HG02970 (cell line): ENCODE results near the gene SEMA3G.

ENCODE experiments used
- ATAC-seq: cut with Tn5 transposase; IDR thresholded peaks from one replicate; pipeline ENCODE4 v1.9.1; 2021; ENCODE audit warnings: mild to moderate bottlenecking, moderate library complexity, moderate number of reproducible peaks; ENCODE audit not compliant: unreplicated experiment, low FRiP score

SEMA3G gene

DNA sequence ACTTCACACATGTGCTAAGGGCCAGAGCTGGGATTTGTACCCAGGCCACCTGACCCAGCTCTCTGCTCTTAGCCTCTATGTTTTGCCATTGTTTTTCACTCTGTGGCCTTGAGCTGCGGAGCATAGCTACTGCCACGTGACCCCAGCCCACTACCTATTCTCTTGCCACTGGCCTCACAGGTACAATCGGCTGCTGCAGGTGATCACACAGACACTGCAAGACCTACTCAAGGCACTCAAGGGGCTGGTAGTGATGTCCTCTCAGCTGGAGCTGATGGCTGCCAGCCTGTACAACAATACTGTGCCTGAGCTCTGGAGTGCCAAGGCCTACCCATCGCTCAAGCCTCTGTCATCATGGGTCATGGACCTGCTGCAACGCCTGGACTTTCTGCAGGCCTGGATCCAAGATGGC, 46.2 kb downstream of the SEMA3G start:
- no peak for ATAC-seq

DNA sequence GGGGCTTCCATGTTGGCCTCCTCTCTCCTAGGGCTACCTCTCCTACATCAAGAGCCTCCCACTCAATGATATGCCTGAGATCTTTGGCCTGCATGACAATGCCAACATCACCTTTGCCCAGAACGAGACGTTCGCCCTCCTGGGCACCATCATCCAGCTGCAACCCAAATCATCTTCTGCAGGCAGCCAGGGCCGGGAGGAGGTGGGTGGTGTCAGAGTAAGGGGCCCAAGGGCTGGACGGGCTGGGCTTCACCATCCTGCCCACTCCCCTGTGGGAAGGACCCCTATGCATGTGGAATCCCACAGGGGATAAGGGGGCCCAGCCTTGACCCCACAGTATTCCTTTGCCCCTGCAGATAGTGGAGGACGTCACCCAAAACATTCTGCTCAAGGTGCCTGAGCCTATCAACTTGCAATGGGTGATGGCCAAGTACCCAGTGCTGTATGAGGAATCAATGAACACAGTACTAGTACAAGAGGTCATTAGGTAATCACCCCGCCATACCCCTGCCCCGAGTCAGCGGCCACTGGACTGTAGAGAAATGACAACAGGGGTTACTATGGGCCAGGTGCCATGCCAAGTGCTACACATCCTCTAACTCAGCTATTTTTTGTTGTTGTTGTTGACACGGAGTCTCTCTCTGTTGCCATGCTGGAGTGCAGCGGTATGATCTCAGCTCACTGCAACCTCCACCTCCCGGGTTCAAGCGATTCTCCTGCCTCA, 47.1 kb downstream of the SEMA3G start:
- ATAC-seq: no peak

DNA sequence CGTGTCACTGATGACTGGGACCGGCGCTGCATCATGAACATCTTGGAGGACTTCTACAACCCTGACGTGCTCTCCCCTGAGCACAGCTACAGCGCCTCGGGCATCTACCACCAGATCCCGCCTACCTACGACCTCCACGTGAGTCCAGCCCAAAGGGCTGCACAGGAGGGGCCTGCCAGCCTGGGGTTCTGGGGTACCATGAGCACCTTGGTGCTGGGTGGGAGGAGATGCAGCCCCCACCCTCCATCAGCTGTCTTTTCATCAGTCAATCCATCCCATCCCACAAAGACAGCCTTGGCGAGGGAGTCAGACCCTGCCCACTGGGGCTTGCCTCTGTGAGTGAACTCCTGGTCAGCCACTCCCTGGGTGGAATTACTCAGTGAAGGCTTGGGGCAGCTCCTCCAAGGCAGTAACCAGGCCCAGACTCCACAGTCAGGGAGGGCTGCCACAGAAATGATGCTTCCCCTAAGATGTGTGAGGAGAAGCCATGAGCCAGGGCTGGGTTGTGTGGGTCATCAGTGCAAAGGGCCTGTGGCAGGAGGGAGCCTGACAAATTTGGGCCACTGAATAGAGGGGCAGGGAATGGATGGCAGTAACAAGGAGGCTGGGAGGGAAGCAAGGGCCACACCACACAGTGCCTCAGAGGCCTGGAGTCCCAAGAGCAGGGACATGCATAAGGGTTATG, 47.9 kb downstream of the SEMA3G start:
- ATAC-seq: no peak

DNA sequence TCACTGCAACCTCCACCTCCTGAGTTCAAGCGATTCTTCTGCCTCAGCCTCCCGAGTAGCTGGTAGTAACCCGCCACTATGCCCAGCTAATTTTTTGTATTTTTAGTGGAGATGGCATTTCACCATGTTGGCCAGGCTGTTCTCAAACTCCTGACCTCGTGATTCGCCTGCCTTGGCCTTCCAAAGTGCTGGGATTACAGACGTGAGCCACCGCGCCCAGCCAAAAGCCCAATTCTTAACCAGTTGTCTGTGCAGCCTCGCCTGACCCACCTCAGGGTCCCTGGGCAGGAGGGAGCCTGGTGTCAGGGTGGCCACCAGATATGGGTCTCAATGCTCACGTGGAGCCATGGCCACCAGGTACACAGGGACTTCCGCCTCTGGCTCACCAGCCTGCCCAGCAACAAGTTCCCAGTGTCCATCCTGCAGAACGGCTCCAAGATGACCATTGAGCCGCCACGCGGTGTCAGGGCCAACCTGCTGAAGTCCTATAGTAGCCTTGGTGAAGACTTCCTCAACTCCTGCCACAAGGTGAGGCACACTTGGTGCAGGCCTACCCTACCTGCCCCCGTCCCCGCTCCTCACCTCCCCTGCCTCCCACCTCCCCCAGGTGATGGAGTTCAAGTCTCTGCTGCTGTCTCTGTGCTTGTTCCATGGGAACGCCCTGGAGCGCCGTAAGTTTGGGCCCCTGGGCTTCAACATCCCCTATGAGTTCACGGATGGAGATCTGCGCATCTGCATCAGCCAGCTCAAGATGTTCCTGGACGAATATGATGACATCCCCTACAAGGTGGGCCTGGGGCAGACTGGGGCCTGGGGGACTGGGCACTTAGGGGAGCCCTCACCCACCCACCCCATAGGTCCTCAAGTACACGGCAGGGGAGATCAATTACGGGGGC, 48.6 kb downstream of the SEMA3G start:
- ATAC-seq: no peak

DNA sequence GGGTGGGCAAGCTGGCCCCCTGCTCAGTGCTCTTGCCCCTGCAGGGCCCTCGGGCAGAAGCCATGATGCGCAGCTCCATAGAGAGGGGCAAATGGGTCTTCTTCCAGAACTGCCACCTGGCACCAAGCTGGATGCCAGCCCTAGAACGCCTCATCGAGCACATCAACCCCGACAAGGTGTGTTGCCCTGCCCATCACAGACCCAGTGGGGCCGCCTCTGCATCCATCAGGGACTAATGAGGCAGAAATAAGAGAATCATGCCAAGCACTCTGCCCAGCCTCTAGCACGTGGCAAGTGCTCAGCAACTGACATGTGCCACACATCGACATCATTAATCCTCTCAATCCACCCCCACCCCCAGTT, 49.4 kb downstream of the SEMA3G start:
- ATAC-seq: no peak

DNA sequence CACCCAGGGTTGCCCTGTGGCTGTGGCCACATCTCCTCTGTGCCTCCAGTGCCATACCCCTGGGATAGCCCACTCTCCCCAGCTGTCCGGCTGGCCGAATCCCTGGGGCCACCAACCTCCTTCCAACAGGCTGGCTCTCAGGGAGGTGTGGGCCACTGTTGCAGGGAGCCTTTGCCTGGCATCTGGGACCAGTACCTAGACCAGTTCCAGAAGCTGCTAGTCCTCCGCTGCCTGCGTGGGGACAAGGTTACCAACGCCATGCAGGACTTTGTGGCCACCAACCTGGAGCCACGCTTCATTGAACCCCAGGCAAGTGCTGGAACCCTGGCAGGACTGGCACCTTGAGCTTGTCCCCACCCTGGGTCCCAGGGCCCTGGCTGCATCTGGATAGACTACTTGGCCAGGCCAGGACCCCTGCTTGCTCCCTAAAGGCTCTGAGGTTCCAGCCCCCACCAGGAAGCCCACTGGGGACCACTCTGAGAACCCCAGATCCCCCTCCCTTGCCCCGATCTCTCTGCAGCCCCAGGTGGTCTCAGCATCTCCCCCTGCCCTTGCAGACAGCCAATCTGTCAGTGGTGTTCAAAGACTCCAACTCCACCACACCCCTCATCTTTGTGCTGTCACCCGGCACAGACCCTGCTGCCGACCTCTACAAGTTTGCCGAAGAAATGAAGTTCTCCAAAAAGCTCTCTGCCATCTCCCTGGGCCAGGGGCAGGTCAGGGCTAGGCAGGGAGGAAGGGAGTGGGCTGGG, 50.0 kb downstream of the SEMA3G start:
- no peak for ATAC-seq

DNA sequence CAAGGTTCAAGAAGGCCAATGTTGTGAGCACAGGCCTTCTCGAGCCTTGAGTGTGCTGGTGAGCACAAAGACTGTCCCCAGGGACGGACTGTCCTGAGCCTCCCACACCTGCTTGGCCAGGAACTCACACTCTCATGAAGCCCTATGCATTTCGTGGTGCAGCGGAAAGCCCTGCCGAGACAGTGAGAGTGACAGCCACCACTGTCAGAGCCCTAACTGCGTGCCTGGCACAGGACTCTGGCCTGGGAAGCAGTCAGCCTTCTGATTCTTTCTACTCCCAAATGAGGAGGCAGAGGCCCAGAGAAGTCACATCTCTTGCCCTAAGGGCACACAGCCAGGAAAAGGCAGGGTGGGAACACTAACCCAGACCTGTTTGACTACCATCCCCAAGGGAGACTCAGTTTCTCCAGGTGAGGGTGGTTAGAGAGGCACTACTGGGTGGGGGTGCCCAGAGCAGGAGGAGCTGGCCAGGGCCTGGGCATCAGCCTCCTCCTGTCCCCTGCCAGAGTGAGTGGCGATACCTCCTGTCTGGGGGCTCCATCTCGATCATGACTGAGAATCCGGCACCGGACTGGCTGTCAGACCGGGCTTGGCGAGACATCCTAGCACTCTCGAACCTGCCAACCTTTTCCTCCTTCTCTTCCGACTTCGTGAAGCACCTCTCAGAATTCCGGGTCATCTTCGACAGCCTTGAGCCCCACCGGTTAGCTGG, 50.8 kb downstream of the SEMA3G start:
- ATAC-seq: no peak

DNA sequence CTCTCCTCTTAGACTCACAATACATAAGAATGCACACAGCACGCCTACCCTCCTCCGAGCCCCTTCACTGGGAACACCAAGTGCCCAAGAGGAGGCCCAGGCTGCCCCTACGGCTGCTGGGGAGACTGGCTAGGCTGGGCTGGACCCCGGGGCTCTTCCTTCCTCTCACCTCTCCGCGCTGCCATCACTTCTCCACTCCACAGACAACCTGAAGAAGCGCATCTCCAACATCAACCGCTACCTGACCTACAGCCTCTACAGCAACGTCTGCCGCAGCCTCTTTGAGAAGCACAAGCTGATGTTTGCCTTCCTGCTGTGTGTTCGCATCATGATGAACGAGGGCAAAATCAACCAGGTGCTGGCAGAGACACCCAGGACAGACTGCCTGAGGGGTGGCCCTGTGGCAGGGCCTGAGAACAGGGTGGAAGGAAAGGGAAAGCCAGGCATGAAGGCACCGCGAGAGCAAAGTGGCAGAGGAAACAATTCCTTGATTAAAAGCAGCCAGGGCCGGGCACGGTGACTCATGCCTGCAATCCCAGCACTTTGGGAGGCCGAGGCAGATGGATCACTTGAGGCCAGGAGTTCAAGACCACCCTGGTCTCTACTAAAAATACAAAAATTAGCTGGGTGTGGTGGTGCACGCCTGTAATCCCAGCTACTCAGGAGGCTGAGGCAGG, 51.6 kb downstream of the SEMA3G start:
- no peak for ATAC-seq

DNA sequence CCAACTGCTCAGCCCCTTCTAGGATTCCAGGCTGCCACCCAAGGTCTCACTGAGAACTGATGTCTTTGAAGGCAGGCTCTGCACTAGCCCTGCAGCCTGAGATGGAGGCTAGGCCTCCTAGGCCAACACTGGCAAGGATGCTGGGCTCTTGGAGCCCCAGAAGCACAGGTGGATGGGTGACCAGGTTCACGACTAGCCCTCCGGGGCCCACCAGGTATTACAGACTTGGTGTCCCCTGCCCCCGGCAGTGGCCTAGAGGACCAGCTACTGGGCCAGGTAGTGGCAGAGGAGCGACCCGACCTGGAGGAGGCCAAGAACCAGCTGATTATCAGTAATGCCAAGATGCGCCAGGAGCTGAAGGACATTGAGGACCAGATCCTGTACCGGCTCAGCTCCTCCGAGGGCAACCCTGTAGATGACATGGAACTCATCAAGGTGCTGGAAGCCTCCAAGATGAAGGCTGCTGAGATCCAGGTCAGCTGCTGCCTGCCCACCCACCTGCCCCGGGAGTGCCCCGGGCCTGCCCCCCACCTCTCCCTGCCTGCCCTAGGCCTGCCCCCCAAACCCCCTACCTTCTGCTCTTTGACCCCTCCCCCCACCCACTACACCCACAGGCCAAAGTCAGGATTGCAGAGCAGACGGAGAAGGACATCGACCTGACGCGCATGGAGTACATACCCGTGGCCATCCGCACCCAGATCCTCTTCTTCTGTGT, 52.5 kb downstream of the SEMA3G start:
- no peak for ATAC-seq

DNA sequence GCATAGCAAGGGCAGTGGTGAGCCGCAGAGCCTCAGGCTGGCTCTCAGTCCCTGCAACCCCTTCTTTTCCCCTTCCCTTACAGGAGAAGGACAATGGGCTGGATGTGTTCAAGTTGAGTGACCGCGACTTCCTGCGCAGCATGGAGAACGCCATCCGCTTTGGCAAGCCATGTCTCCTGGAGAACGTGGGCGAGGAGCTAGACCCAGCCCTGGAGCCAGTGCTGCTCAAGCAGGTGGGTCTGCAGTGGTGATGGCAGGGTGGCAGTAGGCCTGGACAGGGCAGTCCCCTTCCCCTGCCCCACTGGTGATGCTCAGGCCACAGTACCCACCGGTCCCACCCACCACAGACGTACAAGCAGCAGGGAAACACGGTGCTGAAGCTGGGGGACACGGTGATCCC, 53.8 kb downstream of the SEMA3G start:
- no peak for ATAC-seq

DNA sequence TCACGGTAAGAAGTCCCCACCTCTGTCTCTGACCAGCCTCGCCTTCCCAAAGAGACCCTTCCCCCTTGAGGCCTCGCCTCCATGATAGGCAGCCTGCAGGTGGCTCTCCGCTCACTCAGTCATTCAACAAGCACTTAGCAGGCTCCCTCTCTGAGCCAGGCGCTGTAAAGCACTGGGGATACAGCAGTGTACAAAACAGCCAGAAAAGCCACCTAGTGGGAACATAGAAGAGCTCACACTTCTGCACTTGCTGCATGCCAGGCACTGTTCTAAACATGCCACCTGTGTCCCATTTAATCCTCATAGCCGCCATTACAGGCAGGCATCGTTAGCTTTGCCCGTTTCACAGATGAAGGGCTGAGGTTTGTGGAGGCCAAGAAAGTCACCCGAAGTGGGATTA, 56.0 kb downstream of the SEMA3G start:
- ATAC-seq: no peak

DNA sequence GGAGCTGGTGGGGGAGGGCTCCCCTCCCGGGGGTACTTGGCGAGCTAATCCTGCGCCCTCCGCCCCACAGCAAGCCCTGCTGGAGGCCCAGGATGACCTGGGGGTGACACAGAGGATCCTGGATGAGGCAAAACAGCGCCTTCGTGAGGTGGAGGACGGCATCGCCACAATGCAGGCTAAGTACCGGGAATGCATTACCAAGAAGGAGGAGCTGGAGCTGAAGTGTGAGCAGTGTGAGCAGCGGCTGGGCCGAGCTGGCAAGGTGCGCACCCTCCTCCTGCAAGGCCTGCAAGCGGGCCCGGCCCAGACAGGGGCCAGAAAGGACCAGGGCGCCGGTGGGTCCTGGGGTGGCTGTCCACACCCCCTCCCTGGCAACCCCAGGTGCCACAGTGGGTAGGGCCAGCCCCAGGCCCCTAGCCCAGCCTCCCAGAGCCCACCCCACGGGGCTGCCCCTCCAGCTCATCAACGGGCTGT, 56.5 kb downstream of the SEMA3G start:
- no peak for ATAC-seq

DNA sequence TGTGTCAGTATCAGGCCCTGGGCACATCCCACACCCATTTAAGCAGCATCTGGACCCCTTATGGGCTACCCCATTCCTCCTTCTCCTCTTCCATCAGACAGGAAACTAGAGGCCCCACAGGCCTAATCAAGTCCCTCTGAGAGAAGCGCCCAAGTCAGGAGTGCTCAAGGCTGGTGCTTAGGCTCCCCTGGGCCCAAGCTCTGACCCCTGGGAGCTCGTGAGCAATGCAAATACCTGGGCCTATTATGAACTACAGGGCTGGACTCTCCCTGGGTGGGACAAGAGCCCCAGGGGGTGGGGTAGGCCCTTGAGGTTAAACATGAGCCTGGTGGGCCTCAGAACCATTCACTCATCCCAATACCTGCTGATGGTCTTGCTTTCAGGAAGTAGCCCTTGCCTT, 57.4 kb downstream of the SEMA3G start:
- no peak for ATAC-seq

DNA sequence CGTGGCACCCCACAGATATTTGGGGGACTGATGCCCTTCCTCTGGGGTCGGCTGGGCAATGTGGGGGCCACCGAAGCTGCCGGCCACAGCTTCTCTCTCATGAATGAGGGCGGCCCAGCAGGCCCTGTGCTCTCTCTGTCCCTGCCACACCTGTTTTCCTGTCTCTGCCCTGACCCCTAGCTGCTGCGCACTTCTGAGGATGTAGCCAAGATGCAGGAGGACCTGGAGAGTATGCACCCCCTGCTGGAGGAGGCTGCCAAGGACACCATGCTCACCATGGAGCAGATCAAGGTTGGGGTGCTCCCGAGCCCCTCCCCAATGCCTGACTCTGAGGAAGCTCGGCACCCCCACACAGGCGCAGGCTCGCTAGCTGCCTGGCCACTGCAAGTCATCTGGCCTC, 59.7 kb downstream of the SEMA3G start:
- no peak for ATAC-seq

DNA sequence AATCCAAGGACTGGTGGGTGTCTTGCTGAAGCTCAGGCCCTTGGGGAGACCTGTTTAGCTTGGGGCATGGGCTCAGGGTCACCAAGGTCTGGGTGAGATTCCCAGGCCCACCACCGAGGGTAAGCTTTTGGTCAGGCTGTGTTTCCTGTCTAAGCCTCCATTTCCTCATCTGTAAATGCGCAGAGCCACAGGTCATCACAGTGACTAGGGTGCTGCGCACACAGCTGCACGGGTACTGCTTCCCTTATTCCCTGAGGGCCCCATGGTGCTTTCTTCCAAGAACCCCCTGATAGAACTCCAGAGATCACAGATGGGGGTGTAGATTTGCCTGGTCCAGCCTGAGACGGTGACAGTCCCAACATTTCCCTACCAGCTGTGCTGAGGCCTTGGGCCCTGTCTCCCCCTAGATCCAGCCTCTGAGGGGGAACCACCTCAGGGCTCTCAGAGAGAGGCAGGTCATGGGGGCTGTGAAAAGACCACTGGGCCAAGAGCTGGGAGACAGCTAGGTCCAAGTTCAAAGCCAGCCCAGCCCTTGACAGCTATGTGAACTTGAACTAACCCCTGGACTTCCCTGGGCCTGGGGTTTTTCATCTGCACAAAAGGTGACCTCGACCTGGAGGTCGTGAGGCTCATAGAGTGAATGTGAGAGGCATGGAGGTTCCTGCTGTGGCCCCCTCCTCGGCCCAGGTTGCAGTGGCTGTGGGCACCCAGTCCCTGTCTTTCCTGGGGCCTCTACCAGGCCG, 60.7 kb downstream of the SEMA3G start:
- ATAC-seq: no peak

DNA sequence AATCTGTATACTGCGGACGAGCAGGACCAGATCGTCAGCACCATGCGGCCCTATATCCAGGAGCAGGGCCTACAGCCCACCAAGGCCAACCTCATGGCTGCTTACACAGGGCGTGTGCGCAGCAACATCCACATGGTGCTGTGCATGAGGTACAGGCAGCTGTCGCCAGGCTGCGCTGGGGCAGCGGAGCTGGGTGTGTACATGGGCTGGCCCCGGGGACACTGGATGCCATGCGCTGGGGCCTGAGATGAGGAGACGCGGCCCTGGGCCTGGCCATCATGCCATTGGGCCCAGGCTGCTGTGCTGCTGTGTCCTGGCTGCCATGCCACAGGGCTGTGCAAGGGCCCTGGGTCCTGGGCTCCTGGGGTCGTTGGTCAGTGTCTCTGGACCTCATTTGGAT, 61.5 kb downstream of the SEMA3G start:
- ATAC-seq: no peak
